ENCODE data around the gene SAXO1. TPM values are rescaled to one million over a fixed set of nuclear protein-coding genes. Genes with fewer than 3 reads are reported as not detected.

Gene SAXO1
- total RNA-seq: 0.15 TPM
- long read RNA-seq, partial matches to known transcripts: 0 of 1 reads
- long read RNA-seq, other reads (novel, unspliced or antisense): 1 of 1 reads

DNA sequence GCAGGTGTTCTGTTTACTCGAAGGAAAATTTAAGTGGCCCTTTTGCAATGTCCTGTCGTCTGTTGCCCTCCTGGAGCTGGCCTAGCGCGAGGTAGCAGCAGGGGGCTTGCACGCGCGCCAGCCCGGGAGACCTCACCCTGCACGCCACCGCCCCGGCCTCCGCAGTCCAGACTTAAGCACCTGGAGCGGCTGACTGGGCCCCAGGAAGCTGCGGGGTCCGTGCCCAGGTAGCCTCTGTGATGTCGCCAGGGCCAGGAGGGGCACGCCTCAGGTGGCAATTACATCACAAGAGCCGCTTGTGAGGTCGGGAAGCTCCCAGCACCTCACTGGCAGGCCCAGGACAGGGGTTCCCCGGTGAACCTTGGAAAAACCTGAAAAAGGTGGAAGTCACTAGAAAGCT is at the start of gene SAXO1:
SAXO1 (minus strand) TSS at position 195 of the 400 bp plus-strand sequence. CDS start 301 bp downstream, outside the sequence.
- Histone ChIP-seq H3K27me3 (ENCODE audit: low read depth) (no peaks in the 10 kb centered on the region), H3K36me3 (no peaks in the 10 kb centered on the region), H3K9me3 (no peaks in the 10 kb centered on the region), H3K27ac (no peak within 1 kb of the TSS), H3K4me1 (no peaks in the 10 kb centered on the region), H3K4me3 (no peak within 1 kb of the TSS)
- no peak for TF ChIP-seq CTCF (IDR thresholded peaks at IDR 0.05)
- intact Hi-C loops (cut with DNase I): no loop called here
- DNase-seq (no peak), ATAC-seq (peak; percentile 24 to 34)

- H3K36me3 ChIP-seq: peaks cover 84% of the 10 kb centered on the region
- no peaks in the 10 kb centered on the region for H3K4me1 ChIP-seq
- H3K9me3 ChIP-seq: no peaks in the 10 kb centered on the region
- H3K4me3 ChIP-seq: no peak overlapping the region
- intact Hi-C loops (cut with DNase I): no loop called here
- no peaks in the 10 kb centered on the region for H3K27me3 ChIP-seq (ENCODE audit: low read depth)
- ATAC-seq: no peak
- DNase-seq: no peak
- H3K27ac ChIP-seq: no peak overlapping the region
- TF ChIP-seq CTCF (IDR thresholded peaks at IDR 0.05): no peak
Observed at GRCh38 chr9:19074836-19075235, 41.8 kb upstream of the SAXO1 start.

- intact Hi-C loops (cut with DNase I): no loop called here
- H3K36me3 ChIP-seq: peaks cover 84% of the 10 kb centered on the region
Observed at GRCh38 chr9:19074229-19074628, 41.2 kb upstream of the SAXO1 start.

GRCh38 chr9:19057033-19057432 is 24.0 kb upstream of the SAXO1 start:
- H3K9me3 ChIP-seq: no peaks in the 10 kb centered on the region

More at GRCh38 chr9:19074229-19074628, 41.2 kb upstream of the SAXO1 start:
- TF ChIP-seq CTCF (IDR thresholded peaks at IDR 0.05): no peak
- H3K9me3 ChIP-seq: no peaks in the 10 kb centered on the region
- DNase-seq (no peak), ATAC-seq (no peak)
- H3K4me3 ChIP-seq: no peak overlapping the region
- no peak overlapping the region for H3K27ac ChIP-seq
- no peaks in the 10 kb centered on the region for H3K4me1 ChIP-seq
- no peaks in the 10 kb centered on the region for H3K27me3 ChIP-seq (ENCODE audit: low read depth)

DNA sequence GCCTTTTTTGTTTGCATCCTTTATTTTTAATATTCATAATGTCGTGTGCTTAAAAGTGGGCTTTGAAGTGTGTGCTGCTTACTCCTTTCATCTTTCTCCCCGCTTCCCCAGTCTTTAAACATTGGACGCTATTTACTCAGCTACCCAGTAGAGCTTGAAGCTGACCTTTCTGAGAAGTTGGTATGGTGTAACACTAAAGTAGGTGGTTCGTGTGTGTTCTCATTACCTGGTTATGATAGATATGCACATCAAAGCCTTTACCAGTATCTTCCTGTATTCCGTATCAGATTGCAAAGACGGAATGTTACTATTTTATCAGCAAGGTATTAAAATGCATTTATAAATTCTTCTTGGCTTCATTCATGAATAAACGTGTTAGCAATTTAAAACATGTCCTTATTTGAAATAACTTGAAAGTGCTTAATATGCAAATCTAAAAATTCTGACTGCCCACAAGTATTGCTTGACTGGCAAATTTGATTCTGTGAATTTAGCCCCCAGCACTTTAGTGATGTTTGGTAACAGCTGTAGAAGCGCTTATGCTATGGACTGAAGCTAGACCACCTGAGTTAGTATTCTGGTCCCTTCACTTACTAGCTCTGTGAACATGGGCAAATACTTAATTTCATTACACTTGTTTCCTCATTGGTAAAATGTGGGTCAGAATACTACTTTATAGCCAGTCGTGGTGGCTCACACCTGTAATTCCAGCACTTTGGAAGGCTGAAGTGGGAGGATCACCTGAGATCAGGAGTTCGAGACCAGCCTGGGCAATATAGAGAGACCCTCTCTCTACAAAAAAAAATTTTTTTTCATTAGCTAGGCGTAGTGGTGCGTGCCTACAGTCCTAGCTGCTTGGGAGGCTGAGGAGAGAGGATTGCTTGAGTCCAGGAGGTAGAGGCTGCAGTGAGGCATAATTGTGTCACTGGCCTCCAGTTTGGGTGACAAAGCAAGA is 17.9 kb upstream of the SAXO1 start:
- DNase-seq: no peak
- peak overlapping the region; percentile 76 for H3K4me3 ChIP-seq
- H3K36me3 ChIP-seq: peaks cover 3% of the 10 kb centered on the region
- H3K9me3 ChIP-seq: no peaks in the 10 kb centered on the region
- no peak for TF ChIP-seq CTCF (IDR thresholded peaks at IDR 0.05)
- intact Hi-C loops (cut with DNase I): no loop called here
- H3K27ac ChIP-seq: peak overlapping the region; percentile 92
- H3K27me3 ChIP-seq (ENCODE audit: low read depth): no peaks in the 10 kb centered on the region
- ATAC-seq: no peak
- H3K4me1 ChIP-seq: peaks cover 35% of the 10 kb centered on the region

More at GRCh38 chr9:19057033-19057432, 24.0 kb upstream of the SAXO1 start:
- intact Hi-C loops (cut with DNase I): no loop called here
- H3K27me3 ChIP-seq (ENCODE audit: low read depth): no peaks in the 10 kb centered on the region
- no peak overlapping the region for H3K27ac ChIP-seq
- DNase-seq (no peak), ATAC-seq (no peak)
- no peak for TF ChIP-seq CTCF (IDR thresholded peaks at IDR 0.05)
- H3K4me3 ChIP-seq: no peak overlapping the region
- peaks cover 62% of the 10 kb centered on the region for H3K36me3 ChIP-seq
- H3K4me1 ChIP-seq: peaks cover 8% of the 10 kb centered on the region
